ENCODE measurements around the gene ANGEL2. TPM values are rescaled to one million over a fixed set of nuclear protein-coding genes. Genes with fewer than 3 reads are reported as not detected.

The ANGEL2 gene
- total RNA-seq, 1 donor from 2014 or later: 36.6 TPM

DNA sequence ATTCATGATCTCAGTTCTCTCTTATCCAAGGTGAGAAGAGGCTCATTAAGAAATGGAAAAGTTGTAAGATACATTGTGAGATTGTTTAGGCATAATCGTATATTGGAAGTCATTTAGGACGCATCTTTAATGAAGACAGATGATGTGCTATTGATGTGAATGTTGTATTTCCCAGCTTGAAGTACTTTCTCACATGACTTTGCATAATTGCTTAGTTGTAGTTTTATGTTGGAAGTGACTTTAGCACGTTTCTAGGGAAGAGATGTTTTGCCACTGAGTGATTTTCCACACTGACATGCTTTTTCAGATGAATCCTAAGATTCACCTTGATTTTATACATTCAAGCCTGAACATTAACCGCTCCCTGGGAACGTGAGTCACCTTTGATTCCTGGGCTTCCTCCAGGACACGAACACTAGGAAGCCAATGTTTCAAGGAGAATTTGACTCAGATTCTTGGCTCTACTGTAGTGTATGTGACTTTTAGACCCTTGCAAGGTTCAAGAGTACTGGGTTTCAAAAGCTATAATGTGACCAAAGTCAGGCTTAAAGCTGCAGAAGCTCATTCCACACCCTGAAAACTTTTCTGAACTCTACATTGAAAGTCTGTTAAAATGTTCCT is 27.9 kb downstream of the ANGEL2 start:
- Histone ChIP-seq H3K27me3 (ENCODE audit: low read depth) (no peaks in the 10 kb centered on the region), H3K36me3 (peaks cover 21% of the 10 kb centered on the region), H3K4me3 (no peak overlapping the region), H3K27ac (no peak overlapping the region), H3K4me1 (no peaks in the 10 kb centered on the region), H3K9me3 (no peaks in the 10 kb centered on the region)
- intact Hi-C loops (cut with DNase I): no loop called here
- ATAC-seq (no peak), DNase-seq (no peak)
- TF ChIP-seq, protein P1, sequence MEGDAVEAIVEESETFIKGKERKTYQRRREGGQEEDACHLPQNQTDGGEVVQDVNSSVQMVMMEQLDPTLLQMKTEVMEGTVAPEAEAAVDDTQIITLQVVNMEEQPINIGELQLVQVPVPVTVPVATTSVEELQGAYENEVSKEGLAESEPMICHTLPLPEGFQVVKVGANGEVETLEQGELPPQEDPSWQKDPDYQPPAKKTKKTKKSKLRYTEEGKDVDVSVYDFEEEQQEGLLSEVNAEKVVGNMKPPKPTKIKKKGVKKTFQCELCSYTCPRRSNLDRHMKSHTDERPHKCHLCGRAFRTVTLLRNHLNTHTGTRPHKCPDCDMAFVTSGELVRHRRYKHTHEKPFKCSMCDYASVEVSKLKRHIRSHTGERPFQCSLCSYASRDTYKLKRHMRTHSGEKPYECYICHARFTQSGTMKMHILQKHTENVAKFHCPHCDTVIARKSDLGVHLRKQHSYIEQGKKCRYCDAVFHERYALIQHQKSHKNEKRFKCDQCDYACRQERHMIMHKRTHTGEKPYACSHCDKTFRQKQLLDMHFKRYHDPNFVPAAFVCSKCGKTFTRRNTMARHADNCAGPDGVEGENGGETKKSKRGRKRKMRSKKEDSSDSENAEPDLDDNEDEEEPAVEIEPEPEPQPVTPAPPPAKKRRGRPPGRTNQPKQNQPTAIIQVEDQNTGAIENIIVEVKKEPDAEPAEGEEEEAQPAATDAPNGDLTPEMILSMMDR (IDR thresholded peaks at IDR 0.05): no peak

DNA sequence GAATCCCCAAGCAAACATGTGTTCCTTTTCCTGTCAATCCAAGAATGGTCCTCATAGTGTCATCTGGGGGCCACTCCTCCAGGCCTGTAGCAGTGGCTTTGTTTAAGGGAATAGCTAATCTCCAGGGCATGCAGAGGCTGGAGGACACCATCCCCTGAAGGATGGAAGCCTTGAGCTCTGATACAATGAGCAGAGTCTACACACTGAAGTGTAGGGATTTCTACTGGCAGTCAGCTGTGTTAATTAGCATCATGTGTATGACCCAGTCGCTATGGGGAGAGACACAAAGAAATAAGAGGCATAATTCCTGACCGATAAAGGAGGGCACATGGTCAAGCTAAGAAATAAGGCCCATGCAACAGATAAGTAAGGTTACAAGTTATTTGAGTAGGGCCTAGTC is 29.1 kb downstream of the ANGEL2 start:
- intact Hi-C loops (cut with DNase I): no loop called here
- Histone ChIP-seq H3K27me3 (ENCODE audit: low read depth) (no peaks in the 10 kb centered on the region), H3K36me3 (peaks cover 8% of the 10 kb centered on the region), H3K4me1 (peaks cover 6% of the 10 kb centered on the region), H3K9me3 (no peaks in the 10 kb centered on the region), H3K4me3 (no peak overlapping the region), H3K27ac (no peak overlapping the region)
- TF ChIP-seq, protein P1 (IDR thresholded peaks at IDR 0.05): no peak
- DNase-seq: no peak
- ATAC-seq: no peak

DNA sequence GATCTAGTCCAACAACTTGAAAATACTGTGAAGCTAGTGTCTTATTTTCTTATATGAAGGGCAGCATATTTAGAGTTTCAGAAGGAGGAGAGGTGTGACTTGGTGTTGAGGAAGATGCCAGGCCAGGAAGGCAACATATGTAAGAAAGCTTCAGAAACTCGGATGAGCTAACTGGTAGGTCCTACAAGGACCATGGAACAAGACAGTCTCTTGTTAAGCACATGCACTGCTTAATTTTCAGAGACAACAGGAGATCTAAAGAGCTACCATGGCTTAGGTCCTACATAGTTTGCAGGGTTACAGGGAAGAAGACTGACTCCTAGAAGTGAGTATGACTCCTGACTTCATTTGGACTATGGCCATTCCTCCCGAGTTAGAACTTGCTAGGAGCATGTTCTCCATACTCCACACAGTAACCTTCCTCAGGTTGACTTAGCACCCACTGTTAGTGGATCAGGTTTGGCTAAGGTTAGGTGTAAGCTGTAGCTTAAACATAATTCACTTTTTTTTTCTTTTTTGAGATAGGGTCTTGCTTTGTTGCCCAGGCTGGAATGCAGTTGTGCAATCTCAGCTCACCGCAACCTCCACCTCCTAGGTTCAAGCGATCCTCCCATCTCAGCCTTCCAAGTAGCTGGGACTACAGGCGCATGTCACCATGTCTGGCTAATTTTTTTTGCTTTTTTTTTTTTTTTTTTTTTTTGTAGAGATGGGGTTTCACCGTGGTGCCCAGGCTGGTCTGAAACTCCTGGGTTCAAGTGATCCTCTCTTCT is 31.0 kb downstream of the ANGEL2 start:
- Histone ChIP-seq H3K27me3 (ENCODE audit: low read depth) (no peaks in the 10 kb centered on the region), H3K36me3 (no peaks in the 10 kb centered on the region), H3K4me1 (peaks cover 23% of the 10 kb centered on the region), H3K9me3 (no peaks in the 10 kb centered on the region), H3K27ac (no peak overlapping the region), H3K4me3 (no peak overlapping the region)
- TF ChIP-seq, protein P1 (IDR thresholded peaks at IDR 0.05): no peak
- intact Hi-C loops (cut with DNase I): no loop called here
- no peak for ATAC-seq
- no peak for DNase-seq

- no peak overlapping the region for H3K4me3 ChIP-seq
- DNase-seq: no peak
- H3K27me3 ChIP-seq (ENCODE audit: low read depth): no peaks in the 10 kb centered on the region
- no peak overlapping the region for H3K27ac ChIP-seq
- H3K4me1 ChIP-seq: peaks cover 23% of the 10 kb centered on the region
- no peaks in the 10 kb centered on the region for H3K36me3 ChIP-seq
- no peaks in the 10 kb centered on the region for H3K9me3 ChIP-seq
- TF ChIP-seq, protein P1 (IDR thresholded peaks at IDR 0.05): no peak
- no peak for ATAC-seq
- intact Hi-C loops (cut with DNase I): no loop called here
Observed at GRCh38 chr1:212983482-212983881, 32.2 kb downstream of the ANGEL2 start.

- TF ChIP-seq, protein P1 (IDR thresholded peaks at IDR 0.05): no peak
Observed at GRCh38 chr1:212982430-212983152, 33.1 kb downstream of the ANGEL2 start.

More at GRCh38 chr1:212982430-212983152, 33.1 kb downstream of the ANGEL2 start:
- Histone ChIP-seq H3K4me1 (peaks cover 23% of the 10 kb centered on the region), H3K27ac (no peak overlapping the region), H3K4me3 (no peak overlapping the region), H3K9me3 (no peaks in the 10 kb centered on the region), H3K27me3 (ENCODE audit: low read depth) (no peaks in the 10 kb centered on the region), H3K36me3 (no peaks in the 10 kb centered on the region)
- DNase-seq (no peak), ATAC-seq (no peak)
- intact Hi-C loops (cut with DNase I): no loop called here
